H1 (cell line): ENCODE results near the gene PASK. TPM values are rescaled to one million over a fixed set of nuclear protein-coding genes. Genes with fewer than 3 reads are reported as not detected.

Source experiments
- CTCF ChIA-PET: fragments of 300-600 bp; sonication (Branson Sonifier 250); formaldehyde crosslinking; loops from one replicate; lab custom pipeline; 2021; ENCODE audit not compliant: partially characterized antibody; lab: Charles Lee
- POLR2A ChIA-PET: fragments of 300-600 bp; sonication (Branson Sonifier 250); formaldehyde crosslinking; loops from one replicate; lab custom pipeline; 2021; ENCODE audit warnings: inconsistent platforms; ENCODE audit not compliant: partially characterized antibody; lab: Charles Lee
- DNase-seq, 2 experiments: peaks; one replicate each; pipeline versions ENCODE4 v3.0.0 to v3.0.0-alpha.2; 2010 to 2022; ENCODE audit warnings: low spot score in 2 of 2, low read depth in 1 of 2, mixed read lengths in 1 of 2
- FAIRE-seq: peaks from 2 replicates; lab custom pipeline; 2011; peaks lifted over from hg19 to GRCh38; lab: Jason Lieb, UNC
- H2AFZ ChIP-seq: 2 replicates; pipeline ENCODE4 v1.8.1; 2012; ENCODE audit warnings: low read length, inconsistent platforms
- H2AK5ac ChIP-seq: 2 replicates; pipeline ENCODE4 v1.6.1; 2013; ENCODE audit warnings: low read depth, low read length
- H2BK120ac ChIP-seq: replicated peaks from 2 replicates; pipeline ENCODE3; 2013; ENCODE audit warnings: low read depth, low read length, inconsistent platforms
- H2BK12ac ChIP-seq: 2 replicates; pipeline ENCODE4 v1.6.1; 2013; ENCODE audit warnings: low read depth, low read length
- H2BK15ac ChIP-seq: 2 replicates; pipeline ENCODE4 v1.6.1; 2013; ENCODE audit warnings: low read length
- H2BK20ac ChIP-seq: 2 replicates; pipeline ENCODE4 v1.6.1; 2013; ENCODE audit warnings: low read length
- H2BK5ac ChIP-seq: 2 replicates; pipeline ENCODE4 v1.6.1; 2013; ENCODE audit warnings: low read depth, low read length
- H3K14ac ChIP-seq: 2 replicates; pipeline ENCODE4 v1.6.1; 2013; ENCODE audit warnings: inconsistent platforms; ENCODE audit not compliant: insufficient read length
- H3K18ac ChIP-seq: 2 replicates; pipeline ENCODE4 v1.6.1; 2013; ENCODE audit warnings: low read length; ENCODE audit errors: extremely low read depth
- H3K23ac ChIP-seq: 2 replicates; pipeline ENCODE4 v1.6.1; 2013; ENCODE audit warnings: inconsistent platforms; ENCODE audit not compliant: insufficient read length
- H3K23me2 ChIP-seq: 2 replicates; pipeline ENCODE4 v1.6.1; 2013; ENCODE audit warnings: low read depth, low read length
- H3K27ac ChIP-seq: 2 replicates; pipeline ENCODE4 v1.6.1; 2011; ENCODE audit warnings: low read depth, low read length, inconsistent platforms
- H3K27me3 ChIP-seq, 4 experiments: replicated peaks in 1 of 4; 1 replicate in 1 of 4; 2 replicates in 3 of 4; pipeline versions ENCODE4 v1.6.1 to v1.8.1; 2011 to 2013; ENCODE audit warnings: low read length in 3 of 4, mild to moderate bottlenecking in 3 of 4, inconsistent platforms in 2 of 4, mixed read lengths in 2 of 4, moderate library complexity in 1 of 4; ENCODE audit not compliant: control insufficient read depth in 3 of 4, insufficient read depth in 3 of 4; ENCODE audit errors: extremely low read depth in 1 of 4
- H3K36me3 ChIP-seq, 4 experiments: 2 replicates each; pipeline versions ENCODE4 v1.6.1 to v1.8.1; 2011 to 2013; ENCODE audit warnings: mild to moderate bottlenecking in 4 of 4, low read length in 3 of 4, moderate library complexity in 2 of 4, control low read depth in 1 of 4, inconsistent platforms in 1 of 4; ENCODE audit not compliant: insufficient read depth in 4 of 4, control insufficient read depth in 2 of 4
- H3K4ac ChIP-seq: replicated peaks from 2 replicates; pipeline ENCODE3; 2013; ENCODE audit warnings: low read length, low read depth, mixed read lengths, inconsistent platforms; ENCODE audit not compliant: insufficient read length
- H3K4me1 ChIP-seq, 4 experiments: replicated peaks in 1 of 4; 1 replicate in 1 of 4; 2 replicates in 3 of 4; pipeline versions ENCODE4 v1.6.1 to v1.8.1; 2011 to 2013; ENCODE audit warnings: low read length in 3 of 4, inconsistent platforms in 2 of 4, mixed read lengths in 1 of 4; ENCODE audit not compliant: insufficient read depth in 4 of 4, control insufficient read depth in 3 of 4
- H3K4me2 ChIP-seq, 2 experiments: 2 replicates each; pipeline versions ENCODE4 v1.6.1 to v1.8.1; 2011 to 2013; ENCODE audit warnings: low read depth in 2 of 2, low read length in 2 of 2, control low read depth in 1 of 2, inconsistent platforms in 1 of 2, mild to moderate bottlenecking in 1 of 2; ENCODE audit not compliant: insufficient read depth in 1 of 2
- H3K4me3 ChIP-seq, 4 experiments: fragments of 200-600, 300-600 bp in 1 of 4; sonication (generic), shearing (Covaris generic), sonication (Bioruptor Twin) in 1 of 4; 2 replicates each; pipeline versions ENCODE4 v1.5.1 to v1.8.1; 2011 to 2016; ENCODE audit warnings: low read length in 4 of 4, low read depth in 3 of 4, control low read depth in 2 of 4, inconsistent platforms in 2 of 4, mild to moderate bottlenecking in 2 of 4, mixed read lengths in 1 of 4, moderate library complexity in 1 of 4; ENCODE audit not compliant: insufficient read depth in 2 of 4; ENCODE audit errors: extremely low read depth in 1 of 4
- H3K56ac ChIP-seq: replicated peaks from 2 replicates; pipeline ENCODE3; 2013; ENCODE audit warnings: low read depth, mild to moderate bottlenecking, mixed read lengths, low read length, inconsistent platforms; ENCODE audit not compliant: insufficient read length
- H3K79me1 ChIP-seq: 2 replicates; pipeline ENCODE4 v1.6.1; 2013; ENCODE audit warnings: low read depth, low read length, control low read depth
- H3K79me2 ChIP-seq, 2 experiments: 2 replicates each; pipeline versions ENCODE4 v1.6.1 to v1.8.1; 2012 to 2013; ENCODE audit warnings: low read length in 2 of 2, mild to moderate bottlenecking in 2 of 2, inconsistent platforms in 1 of 2; ENCODE audit not compliant: insufficient read depth in 2 of 2, control insufficient read depth in 1 of 2
- H3K9ac ChIP-seq, 4 experiments: replicated peaks in 1 of 4; 1 replicate in 1 of 4; 2 replicates in 3 of 4; pipeline versions ENCODE4 v1.6.1 to v1.8.1; 2011 to 2013; ENCODE audit warnings: low read depth in 3 of 4, low read length in 3 of 4, control low read depth in 2 of 4, mild to moderate bottlenecking in 2 of 4, moderate library complexity in 2 of 4, inconsistent platforms in 1 of 4; ENCODE audit errors: extremely low read depth in 1 of 4
- H3K9me3 ChIP-seq, 2 experiments: 2 replicates each; pipeline versions ENCODE4 v1.6.1 to v1.8.1; 2012 to 2013; ENCODE audit warnings: mild to moderate bottlenecking in 2 of 2, moderate library complexity in 2 of 2, control low read depth in 1 of 2, inconsistent platforms in 1 of 2, low read depth in 1 of 2, low read length in 1 of 2, mixed read lengths in 1 of 2; ENCODE audit not compliant: insufficient read depth in 2 of 2
- H4K20me1 ChIP-seq, 2 experiments: replicated peaks in 1 of 2; 2 replicates each; pipeline versions ENCODE3 to v1.8.1; 2011 to 2013; ENCODE audit warnings: inconsistent platforms in 2 of 2, low read length in 2 of 2, mild to moderate bottlenecking in 1 of 2; ENCODE audit not compliant: insufficient read depth in 2 of 2, control insufficient read depth in 1 of 2
- H4K5ac ChIP-seq: 2 replicates; pipeline ENCODE4 v1.6.1; 2013; ENCODE audit warnings: low read length, low read depth, mixed read lengths, inconsistent platforms; ENCODE audit not compliant: insufficient read length
- H4K8ac ChIP-seq: 2 replicates; pipeline ENCODE4 v1.8.0; 2013; ENCODE audit warnings: mild to moderate bottlenecking, moderate library complexity, low read length, inconsistent platforms; ENCODE audit not compliant: insufficient read depth; ENCODE audit errors: extremely low read depth
- H4K91ac ChIP-seq: replicated peaks from 2 replicates; pipeline ENCODE3; 2013; ENCODE audit warnings: low read length, mixed read lengths, inconsistent platforms; ENCODE audit not compliant: insufficient read length
- ASH2L ChIP-seq: fragments of 200-600, 300-600 bp; sonication (generic); IDR thresholded peaks from one replicate; pipeline ENCODE4 v1.7.1; 2017; ENCODE audit warnings: low read length
- BACH1 ChIP-seq: IDR thresholded peaks from 2 replicates; pipeline ENCODE4 v1.6.1; 2012; ENCODE audit warnings: low read length, improper control_type of control experiment
- BCL11A ChIP-seq, 2 experiments: IDR thresholded peaks; one replicate each; pipeline ENCODE4 v1.6.1; 2011; ENCODE audit warnings: low read depth in 2 of 2, low read length in 2 of 2, mild to moderate bottlenecking in 2 of 2
- HDAC2 ChIP-seq, 2 experiments: fragments of 300-600 bp in 1 of 2; sonication (generic) in 1 of 2; IDR thresholded peaks; 2 replicates each; pipeline ENCODE4 v1.6.1; 2011 to 2012; ENCODE audit warnings: low read depth in 2 of 2, low read length in 2 of 2, mild to moderate bottlenecking in 2 of 2, moderate library complexity in 2 of 2, borderline replicate concordance in 1 of 2, inconsistent platforms in 1 of 2
- POU5F1 ChIP-seq: IDR thresholded peaks from 2 replicates; pipeline ENCODE4 v1.6.1; 2011; ENCODE audit warnings: low read depth, mild to moderate bottlenecking, low read length, moderate library complexity
- RFX5 ChIP-seq: IDR thresholded peaks from 2 replicates; pipeline ENCODE4 v1.6.1; 2011; ENCODE audit warnings: low read depth, low read length, improper control_type of control experiment, borderline replicate concordance
- RNF2 ChIP-seq: fragments of 200-900, 300-1000 bp; sonication (generic); IDR thresholded peaks from 2 replicates; pipeline ENCODE4 v1.7.1; 2016; ENCODE audit warnings: borderline replicate concordance, low read depth, mild to moderate bottlenecking, antibody characterized with exemption, low read length; ENCODE audit not compliant: poor library complexity, severe bottlenecking; ENCODE audit errors: missing control alignments
- SP2 ChIP-seq: IDR thresholded peaks from 2 replicates; pipeline ENCODE4 v1.6.1; 2012; ENCODE audit warnings: mild to moderate bottlenecking, low read length, inconsistent platforms
- WGBS, 2 experiments: shearing (Covaris generic) in 1 of 2; methylation state at CpG; one replicate each; pipeline versions ENCODE4 v1.1.6 to v1.1.7; 2013 to 2015; ENCODE audit warnings: low lambda C conversion rate in 2 of 2, mixed read lengths in 2 of 2, inconsistent platforms in 1 of 2, low coverage in 1 of 2, missing lambda C conversion rate in 1 of 2; ENCODE audit not compliant: insufficient replicate concordance in 2 of 2, insufficient coverage in 1 of 2, insufficient read length in 1 of 2; ENCODE audit errors: extremely low coverage in 1 of 2, missing lambda C conversion rate in 1 of 2; 5-methylcytosine and 5-hydroxymethylcytosine counted together
- polyA plus RNA-seq, 7 experiments: library from polyadenylated mRNA; depleted of rRNA in 3 of 7; stranded (reverse) in 5 of 7; unstranded in 2 of 7; fragments of >200 nt in 5 of 7; fragments of 200-250 nt in 2 of 7; gene quantifications; 1 replicate in 5 of 7; 2 replicates in 1 of 7; 4 replicates in 1 of 7; pipeline versions ENCODE4 v1.2.1 to v1.2.3, GENCODE V29; 2011 to 2013; ENCODE audit warnings: missing spikeins in 2 of 7, mixed read lengths in 2 of 7
- total RNA-seq: library from RNA; stranded (reverse); fragmentation: NEBNext Ultra II Directional; extraction: Animal tissue kit (Norgen Biotek cat#: 25700); gene quantifications from 2 replicates; pipeline ENCODE4 v1.2.1, GENCODE V29; 2021

Gene PASK
- total and polyA plus RNA-seq, 2 of the 8 experiments (the other 6 are each of a cell fraction or from before 2014, with no cell fraction given) = 20.5 to 66.1 TPM

DNA sequence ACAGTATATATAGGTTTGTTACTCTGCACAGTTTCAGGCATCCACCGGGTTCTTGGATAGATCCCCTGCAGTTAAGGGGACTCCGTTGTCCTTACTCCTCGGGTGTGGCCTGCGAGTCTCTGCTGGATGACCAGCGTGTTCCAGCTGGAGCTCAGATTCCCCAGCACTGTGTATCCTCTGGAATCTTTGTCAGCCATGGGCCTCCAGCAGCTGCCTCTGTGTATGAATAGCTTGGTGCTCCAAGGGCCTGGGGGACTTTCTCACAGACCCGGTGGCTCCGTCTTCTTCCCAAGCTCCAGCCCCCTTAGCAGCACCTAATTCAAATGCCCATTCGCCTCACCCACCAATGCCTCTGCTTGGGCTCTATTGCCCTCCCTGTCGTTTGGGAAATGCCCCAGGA is 45.5 kb upstream of the PASK start:
- no peaks in the 10 kb centered on the region for H3K9me3 ChIP-seq
- no peak overlapping the region for H2BK12ac ChIP-seq
- no peaks in the 10 kb centered on the region; a peak in 1 of 7 replicates for H3K27me3 ChIP-seq
- H3K9ac ChIP-seq = no peak overlapping the region
- no peak overlapping the region for H2BK120ac ChIP-seq
- no peak for FAIRE-seq
- TF ChIP-seq HDAC2 (IDR thresholded peaks at IDR 0.05; ENCODE audit: borderline replicate concordance in 1 of 2, low read depth in 2 of 2, low read length in 2 of 2) (no peak), RNF2 (no peak), BACH1 (no peak), RFX5 (no peak), ASH2L (no peak), POU5F1 (no peak), BCL11A (IDR thresholded peaks at IDR 0.05; ENCODE audit: low read depth in 2 of 2, low read length in 2 of 2) (no peak), SP2 (no peak)
- TF ChIP-seq, all 59 proteins: peak for 0
- peaks cover 0 to 2% of the 10 kb centered on the region in 2 experiments for H4K20me1 ChIP-seq
- no peak overlapping the region for H3K23ac ChIP-seq
- H4K5ac ChIP-seq = no peak overlapping the region
- WGBS, 2 experiments = 92% methylated on average over 9 of the region's 9 CpGs; no CpG with 5 or more reads in 1 of the 2 experiments
- CTCF ChIA-PET = interaction anchor here (1.2 kb wide), 1 partner anchor 33 kb away, joined by 3 read pairs; no protein-coding TSS in a partner anchor
- no peak overlapping the region for H2BK15ac ChIP-seq
- no peak overlapping the region for H3K4me2 ChIP-seq
- no peaks in the 10 kb centered on the region for H3K36me3 ChIP-seq
- H2BK20ac ChIP-seq = no peak overlapping the region
- POLR2A ChIA-PET = no interaction called here
- H4K91ac ChIP-seq = no peak overlapping the region
- H2BK5ac ChIP-seq = no peak overlapping the region
- H3K4ac ChIP-seq = no peak overlapping the region
- no peaks in the 10 kb centered on the region for H3K23me2 ChIP-seq
- no peak overlapping the region for H3K27ac ChIP-seq
- no peak overlapping the region for H3K14ac ChIP-seq
- H3K18ac ChIP-seq = no peak overlapping the region; the same call in 1 of the 2 replicates
- no peak overlapping the region for H4K8ac ChIP-seq
- no peak for DNase-seq
- no peak overlapping the region for H2AFZ ChIP-seq
- H3K79me2 ChIP-seq = no peaks in the 10 kb centered on the region
- no peak overlapping the region for H3K4me3 ChIP-seq
- no peak overlapping the region for H2AK5ac ChIP-seq
- no peaks in the 10 kb centered on the region; a peak in 1 of 7 replicates for H3K4me1 ChIP-seq
- no peak overlapping the region for H3K56ac ChIP-seq
- no peaks in the 10 kb centered on the region for H3K79me1 ChIP-seq
